NCI-H2029 (cell line): ENCODE results near the gene SCMH1.
A peak's percentile ranks its signal among the peaks of the same experiment; 100 is the strongest.
"Not testable (repeated sequence)": the region's sequence is repeated elsewhere in the genome, so short reads cannot be mapped to it uniquely, and the experiment has no call there.

ENCODE experiments used
- DNase-seq: peaks from one replicate; lab custom pipeline; 2025; lab: John Stamatoyannopoulos, UW

Gene SCMH1

DNA sequence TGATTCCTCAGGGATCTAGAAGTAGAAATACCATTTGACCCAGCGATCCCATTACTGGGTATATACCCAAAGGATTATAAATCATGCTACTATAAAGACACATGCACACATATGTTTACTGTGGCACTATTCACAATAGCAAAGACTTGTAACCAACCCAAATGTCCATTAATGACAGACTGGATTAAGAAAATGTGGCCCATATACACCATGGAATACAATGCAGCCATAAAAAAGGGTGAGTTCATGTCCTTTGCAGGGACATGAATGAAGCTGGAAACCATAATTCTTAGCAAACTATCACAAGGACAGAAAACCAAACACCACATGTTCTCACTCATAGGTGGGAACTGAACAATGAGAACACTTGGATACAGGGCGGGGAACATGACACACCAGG lies 30.5 kb downstream of the SCMH1 start:
- not testable (repeated sequence) for DNase-seq

DNA sequence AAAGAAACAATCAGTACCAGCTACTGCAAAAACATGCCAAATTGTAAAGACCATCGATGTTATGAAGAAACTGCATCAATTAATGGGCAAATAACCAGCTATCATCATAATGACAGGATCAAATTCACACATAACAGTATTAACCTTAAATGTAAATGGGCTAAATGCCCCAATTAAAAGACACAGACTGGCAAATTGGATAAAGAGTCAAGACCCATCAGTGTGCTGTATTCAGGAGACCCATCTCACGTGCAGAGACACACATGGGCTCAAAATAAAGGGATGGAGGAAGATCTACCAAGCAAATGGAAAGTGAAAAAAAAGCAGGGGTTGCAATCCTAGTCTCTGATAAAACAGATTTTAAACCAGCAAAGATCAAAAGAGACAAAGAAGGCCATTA lies 35.1 kb downstream of the SCMH1 start:
- not testable (repeated sequence) for DNase-seq

DNA sequence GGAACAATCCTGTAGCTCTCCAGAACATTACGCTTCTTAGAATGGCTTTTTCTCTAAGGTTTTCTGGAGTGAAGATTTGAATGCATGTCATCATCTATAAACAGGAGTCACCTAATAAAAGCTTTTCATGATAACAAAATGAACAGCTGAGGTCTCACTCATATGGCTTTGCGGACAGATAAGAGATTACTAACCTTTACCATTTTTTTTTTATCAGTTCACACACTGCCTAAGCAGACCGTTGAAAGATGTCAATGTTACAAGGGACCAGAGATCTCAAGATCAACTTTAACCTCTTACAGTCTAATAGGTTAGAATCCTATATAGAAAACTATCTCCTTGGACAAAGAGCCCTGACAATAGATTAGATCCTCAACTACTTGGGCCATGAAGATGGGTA lies 41.4 kb downstream of the SCMH1 start:
- DNase-seq: no peak

DNA sequence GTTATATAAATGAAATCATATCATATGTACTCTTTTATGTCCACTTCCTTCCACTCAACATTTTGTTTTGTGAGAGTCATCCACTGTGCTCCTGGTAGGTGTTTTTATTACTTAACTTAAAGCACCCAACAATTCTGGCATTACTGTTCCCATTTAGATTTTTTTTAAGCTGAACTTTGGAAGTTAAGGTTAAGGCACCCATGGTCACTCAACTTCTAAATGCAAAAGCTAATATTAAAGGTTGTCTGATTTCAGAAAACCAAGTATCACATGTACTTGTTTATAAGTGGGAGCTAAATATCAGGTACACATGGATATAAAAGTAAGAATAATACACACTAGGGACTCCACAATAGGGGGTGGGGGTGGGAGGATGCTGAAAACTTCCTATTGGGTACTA lies 42.7 kb downstream of the SCMH1 start:
- no peak for DNase-seq

DNA sequence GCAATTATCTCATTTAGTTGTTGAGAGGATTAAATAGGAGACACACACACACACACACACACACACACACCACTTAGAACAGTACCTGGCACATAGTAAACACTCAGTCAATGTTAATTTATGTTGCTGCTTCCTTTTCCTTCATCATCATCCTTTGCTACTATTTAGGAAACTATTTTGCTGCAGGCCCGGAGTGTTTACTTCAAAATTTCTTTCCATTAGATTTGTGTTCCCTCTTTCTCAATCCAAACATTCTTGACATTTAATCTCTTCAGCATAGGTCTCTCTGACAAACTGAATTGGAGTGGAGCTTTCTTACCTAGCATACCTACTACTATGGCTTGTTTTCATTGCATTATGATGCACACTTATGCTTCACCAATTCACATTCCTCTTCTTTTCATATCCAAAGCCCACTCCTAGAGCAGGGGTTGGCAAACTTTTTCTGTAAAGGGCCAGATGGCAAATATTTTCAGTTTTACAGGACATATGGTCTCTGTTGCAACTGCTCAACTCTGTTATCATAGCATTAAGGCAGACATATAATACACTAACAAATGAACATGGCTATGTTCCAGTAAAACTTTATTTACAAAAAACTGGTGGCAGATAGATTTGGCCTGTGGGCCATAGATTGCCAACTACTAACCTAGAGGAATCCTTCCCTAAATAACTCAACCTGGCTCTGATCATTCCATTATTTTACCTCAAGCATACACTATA lies 49.5 kb downstream of the SCMH1 start:
- peak; percentile 51 for DNase-seq

DNA sequence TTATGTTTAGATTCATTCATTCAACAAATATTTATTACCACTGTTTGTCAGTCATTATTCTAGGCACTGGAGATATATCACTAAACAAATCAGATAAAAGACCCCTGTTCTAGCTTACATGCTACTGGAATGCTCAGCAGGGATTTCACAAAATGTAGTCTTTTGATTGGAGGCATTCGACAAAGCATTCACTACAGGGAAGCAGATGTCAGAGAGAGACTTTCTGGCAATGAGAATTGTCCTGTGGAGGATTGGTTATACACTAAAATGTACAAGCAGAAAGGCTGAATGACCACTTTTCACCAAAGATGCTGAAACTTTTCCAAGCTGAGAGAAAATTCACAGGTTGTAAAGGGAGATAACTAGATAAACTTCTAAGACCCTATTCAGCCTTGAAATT lies 57.7 kb downstream of the SCMH1 start:
- DNase-seq: no peak

DNA sequence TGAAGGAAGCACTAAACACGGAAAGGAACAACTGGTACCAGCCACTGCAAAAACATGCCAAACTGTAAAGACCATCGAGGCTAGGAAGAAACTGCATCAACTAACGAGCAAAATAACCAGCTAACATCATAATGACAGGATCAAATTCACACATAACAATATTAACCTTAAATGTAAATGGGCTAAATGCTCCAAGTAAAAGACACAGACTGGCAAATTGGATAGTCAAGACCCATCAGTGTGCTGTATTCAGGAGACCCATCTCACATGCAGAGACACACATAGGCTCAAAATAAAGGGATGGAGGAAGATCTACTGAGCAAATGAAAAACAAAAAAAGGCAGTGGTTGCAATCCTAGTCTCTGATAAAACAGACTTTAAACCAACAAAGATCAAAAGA lies 63.9 kb downstream of the SCMH1 start:
- not testable (repeated sequence) for DNase-seq

DNA sequence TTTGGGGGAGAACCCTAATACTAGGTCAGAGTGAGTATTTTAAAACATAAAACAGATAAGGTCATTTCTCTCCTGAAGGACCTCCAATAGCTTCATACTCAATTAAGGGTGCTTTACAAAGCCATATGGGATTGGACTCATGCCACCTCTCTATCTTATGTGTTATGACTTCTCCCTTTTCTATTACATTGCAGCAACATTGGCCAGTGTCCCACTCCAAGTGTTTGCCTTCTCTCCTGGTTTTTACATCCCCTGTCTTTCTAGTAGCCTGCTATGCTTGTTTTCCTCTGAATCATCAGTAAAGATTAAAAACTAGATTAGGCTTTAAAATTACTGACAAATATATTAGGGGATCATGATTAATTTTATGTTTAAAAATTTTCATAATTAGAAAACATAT lies 66.6 kb downstream of the SCMH1 start:
- DNase-seq: peak; percentile 100

DNA sequence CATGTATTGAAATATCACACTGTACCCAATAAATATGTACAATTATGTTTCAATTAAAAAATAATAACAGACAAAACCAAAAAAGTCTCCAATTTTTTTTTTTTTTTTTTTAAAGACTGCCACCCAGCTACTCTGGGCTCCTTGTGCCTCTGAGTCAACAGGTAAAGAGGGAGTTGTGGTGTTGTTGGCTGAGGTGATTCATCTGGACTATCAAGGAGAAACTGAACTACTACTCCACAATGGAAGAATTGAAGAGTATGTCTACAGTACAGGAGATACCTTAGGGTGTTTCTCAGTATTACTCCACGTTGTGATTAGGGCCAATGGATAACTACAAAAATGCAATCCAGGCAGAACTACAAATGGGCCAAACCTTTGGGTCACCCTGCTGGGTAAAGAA lies 67.9 kb downstream of the SCMH1 start:
- DNase-seq: peak; percentile 66

DNA sequence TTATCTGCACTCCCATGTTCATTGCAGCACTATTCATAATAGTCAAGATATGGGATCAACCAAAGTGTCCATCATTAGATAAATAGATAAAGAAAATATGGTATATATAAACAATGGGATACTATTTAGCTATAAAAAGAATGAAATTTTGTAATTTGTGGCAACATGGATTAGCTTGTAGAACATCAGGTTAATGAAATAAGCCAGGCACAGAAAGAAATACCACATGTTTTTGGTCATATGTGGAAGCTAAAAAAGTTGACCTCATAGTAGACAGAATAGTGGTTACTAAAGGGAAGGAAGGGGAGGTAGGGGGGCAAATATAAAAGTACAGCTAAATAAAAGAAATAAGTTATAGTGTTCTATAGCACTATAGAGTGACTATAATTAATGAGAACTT lies 68.5 kb downstream of the SCMH1 start:
- no peak for DNase-seq

DNA sequence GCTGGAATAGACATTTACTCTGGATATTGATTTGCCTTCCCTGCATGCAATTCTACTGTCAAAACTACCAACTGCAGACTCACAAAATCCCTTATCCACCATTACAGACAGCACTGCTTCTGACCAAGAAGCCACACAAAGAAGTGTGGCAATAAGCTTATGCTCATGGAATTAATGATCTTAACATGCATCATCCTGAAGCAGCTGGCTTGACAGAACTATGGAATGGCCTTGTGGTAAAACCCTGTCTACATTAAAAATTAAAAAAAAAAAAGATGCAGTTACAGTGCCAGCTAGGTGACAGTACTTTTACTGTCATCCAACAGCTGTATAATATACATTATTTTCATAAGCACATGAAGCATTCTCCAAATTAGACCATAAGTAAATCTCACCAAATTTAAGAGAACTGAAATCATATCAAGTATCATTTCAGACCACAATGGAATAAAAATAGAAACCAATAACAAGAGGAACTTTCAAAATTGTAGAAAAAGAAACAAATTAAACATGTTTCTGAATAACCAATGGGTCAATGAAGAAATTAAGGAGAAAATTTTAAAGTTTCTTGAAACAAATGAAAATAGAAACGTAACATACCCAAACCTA lies 70.7 kb downstream of the SCMH1 start:
- DNase-seq: no peak

DNA sequence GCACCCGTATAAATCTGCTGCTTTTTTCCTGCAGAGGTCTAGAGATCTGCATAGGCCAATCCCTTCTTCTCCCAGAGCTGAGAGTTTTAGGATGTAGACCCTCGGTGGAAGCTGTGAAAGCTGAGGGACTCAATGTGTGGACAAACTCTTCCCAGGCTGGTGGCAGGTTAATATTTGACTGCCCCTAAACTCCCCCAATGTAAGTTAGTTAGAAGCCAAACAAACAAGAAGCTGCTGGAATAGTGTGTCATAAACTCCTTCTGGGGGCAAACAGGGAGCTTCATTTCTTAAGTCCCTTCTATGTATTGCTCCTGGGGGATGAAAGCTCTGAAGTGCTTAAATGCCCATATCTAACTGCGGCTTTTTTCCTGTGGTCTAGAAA lies 72.3 kb downstream of the SCMH1 start:
- no peak for DNase-seq

DNA sequence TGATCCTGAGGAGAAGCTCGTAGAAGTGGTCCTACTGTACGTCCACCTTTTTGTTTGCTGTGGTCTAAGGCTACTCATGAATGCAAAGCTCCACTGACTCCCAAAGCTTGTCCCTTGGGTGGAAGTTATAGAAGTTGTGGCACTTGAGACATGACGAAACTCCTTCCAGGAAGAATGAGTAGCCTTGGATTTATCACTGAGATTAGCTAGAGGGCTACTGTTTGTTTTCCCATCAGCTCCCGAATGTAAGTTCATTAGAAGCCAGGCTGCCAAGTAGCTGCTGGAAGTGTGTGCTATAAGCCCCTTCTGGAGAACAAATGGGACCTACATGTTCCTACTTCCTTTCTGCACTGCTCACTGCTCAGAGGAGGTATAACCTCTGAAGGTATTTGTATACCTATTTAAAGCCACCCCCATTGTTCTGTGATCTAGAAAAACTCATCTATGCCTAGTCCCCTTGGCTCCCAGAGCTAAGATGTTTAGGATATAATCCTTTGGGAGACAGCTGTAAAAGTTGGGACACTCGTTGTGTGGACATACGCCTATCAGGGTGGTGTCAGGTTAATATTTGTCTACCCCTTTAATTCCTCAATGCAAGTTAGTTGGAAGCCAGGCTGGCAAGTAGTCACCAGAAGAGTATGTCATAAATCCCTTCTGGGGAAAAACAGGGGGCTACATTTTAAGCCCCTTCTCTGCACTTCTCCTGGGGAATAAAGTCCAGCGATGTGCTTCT lies 72.9 kb downstream of the SCMH1 start:
- no peak for DNase-seq

DNA sequence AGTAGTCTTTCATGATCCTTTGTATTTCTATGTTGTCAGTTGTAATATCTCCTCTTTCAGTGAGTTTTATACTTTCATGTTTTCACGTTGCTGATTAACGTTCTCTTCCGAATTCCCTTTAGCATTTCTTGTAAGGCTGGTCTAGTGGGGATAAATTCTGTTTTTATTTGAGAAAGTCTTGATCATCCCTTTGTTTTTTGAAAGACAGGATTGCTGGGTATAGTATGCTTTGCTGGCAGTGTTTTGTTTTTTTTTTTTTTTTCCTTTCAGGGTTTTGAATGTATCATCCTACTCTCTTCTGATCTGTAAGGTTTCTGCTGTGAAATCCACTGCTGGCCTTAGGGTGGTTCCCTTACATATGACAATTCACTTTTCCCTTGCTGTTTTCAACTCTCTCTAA lies 74.4 kb downstream of the SCMH1 start:
- DNase-seq: no peak

DNA sequence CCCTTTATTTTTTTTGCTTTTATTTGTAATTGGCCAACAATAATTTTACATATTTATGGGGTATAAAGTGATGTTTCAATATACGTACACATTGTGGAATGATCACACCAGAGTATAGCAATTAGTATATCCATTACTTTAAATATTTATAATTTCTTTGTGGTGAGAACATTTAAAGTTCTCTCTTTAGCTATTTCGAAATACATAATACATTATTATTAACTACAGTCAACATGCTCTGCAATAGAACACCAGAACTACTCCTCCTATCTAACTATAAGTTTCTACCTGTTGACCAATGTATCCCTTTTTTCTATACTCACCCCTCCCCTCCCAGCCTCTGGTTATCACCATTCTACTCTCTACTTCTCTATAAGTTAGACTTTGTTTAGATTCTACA lies 77.4 kb downstream of the SCMH1 start:
- DNase-seq: no peak

DNA sequence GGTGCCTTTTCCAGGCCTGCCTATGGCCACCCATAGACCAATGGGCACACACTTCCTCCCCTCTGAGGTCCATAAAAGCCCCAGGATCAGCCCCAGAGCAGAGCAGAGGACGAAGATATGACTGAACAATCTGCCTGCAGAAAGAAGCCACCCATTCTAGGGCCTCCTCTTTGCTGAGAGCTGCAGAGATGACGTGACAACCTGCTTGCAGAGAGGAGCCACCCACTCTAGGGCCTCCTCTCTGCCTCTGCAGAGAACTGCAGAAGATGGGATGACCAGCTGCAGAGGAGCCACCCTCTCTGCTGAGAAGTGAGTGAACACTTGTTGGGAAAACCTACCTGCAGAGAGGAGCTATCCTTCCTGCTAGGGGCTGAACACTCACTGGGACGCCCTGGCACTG lies 79.7 kb downstream of the SCMH1 start:
- DNase-seq: no peak

DNA sequence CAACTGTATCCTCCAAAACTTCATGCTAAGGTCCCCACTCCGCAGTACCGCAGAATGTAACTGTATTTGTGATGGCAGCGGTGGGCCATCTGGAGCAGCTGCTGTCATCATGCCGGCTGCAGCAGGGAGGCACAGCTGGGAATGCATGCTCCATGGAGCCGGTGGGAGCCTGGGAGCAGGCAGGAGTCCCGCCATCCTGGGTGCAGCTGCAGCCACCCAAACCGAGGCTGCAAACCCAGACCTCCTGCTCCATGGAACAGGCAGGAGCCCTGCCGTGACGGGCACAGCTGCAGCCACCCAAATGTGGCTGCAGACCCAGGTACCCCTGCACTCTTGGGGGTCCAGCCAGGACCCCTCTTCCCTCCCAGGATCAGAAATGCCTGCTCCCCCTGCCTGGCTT lies 80.3 kb downstream of the SCMH1 start:
- DNase-seq: no peak

DNA sequence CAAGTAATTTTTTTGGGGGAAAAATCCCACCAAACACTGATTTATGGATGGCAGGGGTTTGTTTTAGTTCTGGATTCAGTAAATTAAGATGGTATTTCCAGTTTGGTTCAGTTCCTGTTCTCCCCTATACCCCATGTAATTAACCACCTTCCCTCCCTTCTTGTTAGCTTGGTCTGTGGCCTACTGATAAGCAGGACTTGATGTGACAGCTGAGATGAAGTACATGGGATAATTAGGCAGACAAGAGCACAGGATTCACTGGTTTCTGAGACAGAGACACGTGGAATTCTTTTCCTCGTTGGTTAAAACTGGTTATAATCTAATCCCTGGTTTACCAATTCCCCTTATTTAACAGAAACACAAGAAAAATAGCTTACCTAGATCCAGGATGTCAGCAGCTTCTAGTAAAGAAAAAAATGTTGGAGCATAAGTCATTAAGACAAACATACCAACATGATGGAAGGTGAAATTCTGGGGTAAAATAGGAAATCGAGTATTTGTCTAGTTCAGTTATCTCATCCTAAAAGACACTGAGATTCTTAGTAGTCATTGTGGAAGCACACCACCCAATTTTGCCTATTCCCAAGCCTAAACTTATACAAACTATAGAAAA lies 81.5 kb downstream of the SCMH1 start:
- DNase-seq: no peak

DNA sequence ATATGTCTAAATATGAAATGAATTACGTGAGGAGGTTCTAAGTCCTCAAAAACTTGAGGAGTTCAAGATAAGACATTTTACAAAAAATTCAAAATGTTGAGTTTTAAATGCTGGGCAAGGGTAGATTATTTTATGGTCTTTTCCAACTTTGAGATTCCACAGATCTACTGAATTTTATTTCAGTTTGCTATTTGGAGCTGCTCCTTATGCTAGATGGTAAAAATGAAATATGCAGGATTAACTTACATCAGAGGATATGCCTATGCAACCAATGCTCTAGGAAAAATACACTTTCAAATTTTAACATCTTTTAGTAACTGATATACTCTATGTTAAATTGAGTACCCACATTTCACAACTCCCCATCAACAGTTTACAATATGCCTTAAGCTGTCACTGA lies 83.1 kb downstream of the SCMH1 start:
- DNase-seq: no peak

DNA sequence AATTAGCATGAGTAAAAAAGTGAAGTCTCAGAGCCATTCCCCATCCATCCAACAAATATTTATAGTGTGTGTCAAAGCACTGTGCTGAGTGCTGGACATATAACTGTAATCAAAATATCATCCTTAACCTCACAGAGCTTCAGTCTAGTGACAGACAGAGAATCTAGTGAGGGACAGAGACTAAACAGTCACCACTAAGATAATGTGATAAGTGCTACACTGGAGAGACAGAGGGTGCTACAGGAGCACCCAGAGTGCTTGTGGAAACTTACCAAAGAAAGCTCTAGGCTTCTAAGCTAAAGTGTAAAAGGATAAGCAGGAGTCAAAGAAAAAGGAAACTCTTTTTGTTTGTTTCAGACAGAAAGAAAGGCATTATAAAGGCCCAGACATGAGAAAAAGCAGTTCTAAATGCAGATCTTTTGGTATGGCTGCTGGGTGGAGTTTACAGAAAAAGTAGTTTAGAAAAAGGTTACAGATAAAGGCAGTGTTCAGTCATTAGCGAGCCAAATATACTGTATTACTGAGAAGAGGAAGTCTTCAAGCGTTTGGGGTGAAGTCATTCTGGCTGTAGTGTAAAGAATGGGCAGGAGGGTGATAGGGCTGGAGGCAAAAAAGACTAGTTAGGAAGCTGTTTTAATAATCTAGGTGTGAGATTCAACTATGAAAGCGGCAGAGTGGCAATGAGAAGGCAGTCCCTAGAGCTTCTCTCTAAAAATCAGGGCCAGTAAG lies 83.8 kb downstream of the SCMH1 start:
- no peak for DNase-seq

DNA sequence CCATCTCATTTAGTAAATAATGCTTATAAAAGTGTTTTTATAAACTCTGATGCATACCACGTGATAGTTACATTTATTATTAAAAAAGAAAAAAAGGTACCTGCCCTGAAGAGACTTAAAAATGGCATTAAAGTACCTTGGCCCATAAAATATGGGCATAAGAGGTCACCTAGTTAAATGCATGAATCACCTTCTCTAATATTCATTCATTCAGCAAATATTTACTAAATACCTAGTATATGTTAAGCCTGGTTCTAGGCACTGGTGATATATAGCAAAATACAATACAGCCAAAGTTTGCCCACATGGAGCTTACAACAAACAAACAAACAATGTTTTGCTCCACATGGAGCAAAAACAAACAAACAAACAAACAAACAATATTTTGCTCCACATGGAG lies 87.0 kb downstream of the SCMH1 start:
- DNase-seq: no peak

DNA sequence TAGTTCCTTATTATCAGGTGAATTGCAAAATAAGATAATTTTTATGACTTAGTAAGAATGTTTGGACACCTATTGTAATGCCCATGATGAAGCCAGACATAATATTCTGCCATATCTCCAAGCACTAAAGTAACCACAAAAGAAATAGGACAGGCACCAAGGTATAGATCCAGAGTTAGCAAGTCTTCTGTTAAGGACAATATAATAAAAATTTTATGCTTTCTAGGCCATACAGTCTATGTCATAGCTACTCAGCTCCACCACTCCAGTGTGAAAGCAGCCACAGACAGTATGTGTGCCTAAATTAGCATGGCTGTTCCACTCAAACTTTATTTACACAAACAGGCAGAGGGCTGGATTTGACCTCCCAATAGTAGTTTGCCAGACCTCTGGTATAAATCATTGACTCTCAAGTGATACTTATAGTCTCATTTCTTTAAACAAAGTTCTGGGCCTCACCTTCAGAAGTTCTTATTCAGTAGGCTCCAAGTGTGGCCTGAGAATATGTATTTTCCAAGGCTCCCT lies 88.3 kb downstream of the SCMH1 start:
- DNase-seq: peak; percentile 33
